ENCODE results near the gene CDC42BPA. TPM values are rescaled to one million over a fixed set of nuclear protein-coding genes. Genes with fewer than 3 reads are reported as not detected.
A peak's percentile ranks its signal among the peaks of the same experiment; 100 is the strongest.

The CDC42BPA gene
- total and polyA plus RNA-seq, 12 donors, result 7.4 to 73.8 (median 37.2) TPM

DNA sequence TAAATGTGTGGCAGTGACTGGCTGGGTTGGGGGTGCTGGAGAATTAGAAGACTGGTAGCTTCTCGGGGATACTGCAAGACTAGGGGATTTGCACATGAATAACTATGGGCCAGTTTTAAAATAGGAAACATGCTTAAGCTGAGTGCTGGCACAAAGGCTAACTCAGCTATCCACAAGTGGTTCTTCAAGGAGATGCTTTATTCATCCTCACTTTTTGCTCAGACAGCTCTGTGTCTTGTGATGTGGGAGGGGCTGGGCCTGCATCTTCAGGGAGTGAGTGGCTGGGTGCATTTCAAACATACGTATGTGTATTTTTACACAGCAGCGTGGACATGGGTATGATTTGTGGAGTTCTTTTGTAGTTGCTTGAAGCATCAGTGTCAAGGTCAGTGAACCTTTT, 375.9 kb downstream of the CDC42BPA start:
- Histone ChIP-seq H3K4me1 (replicated peaks in 1 of 2) (peaks cover 61 to 81% of the 10 kb centered on the region in 2 donors), H3K27me3 (no peaks in the 10 kb centered on the region), H3K27ac (peak overlapping the region; percentile 38 to 84 (median 81)), H3K9me3 (replicated peaks in 1 of 3) (no peaks in the 10 kb centered on the region), H3K36me3 (replicated peaks in 1 of 2) (no peaks in the 10 kb centered on the region), H3K4me3 (peak overlapping the region in 3 of 4 donors; percentile 14 to 87 (median 67))
- TF ChIP-seq POLR2A (IDR thresholded peaks at IDR 0.05), result peak in 1 of 2 donors; percentile 8
- TF ChIP-seq, protein P1, sequence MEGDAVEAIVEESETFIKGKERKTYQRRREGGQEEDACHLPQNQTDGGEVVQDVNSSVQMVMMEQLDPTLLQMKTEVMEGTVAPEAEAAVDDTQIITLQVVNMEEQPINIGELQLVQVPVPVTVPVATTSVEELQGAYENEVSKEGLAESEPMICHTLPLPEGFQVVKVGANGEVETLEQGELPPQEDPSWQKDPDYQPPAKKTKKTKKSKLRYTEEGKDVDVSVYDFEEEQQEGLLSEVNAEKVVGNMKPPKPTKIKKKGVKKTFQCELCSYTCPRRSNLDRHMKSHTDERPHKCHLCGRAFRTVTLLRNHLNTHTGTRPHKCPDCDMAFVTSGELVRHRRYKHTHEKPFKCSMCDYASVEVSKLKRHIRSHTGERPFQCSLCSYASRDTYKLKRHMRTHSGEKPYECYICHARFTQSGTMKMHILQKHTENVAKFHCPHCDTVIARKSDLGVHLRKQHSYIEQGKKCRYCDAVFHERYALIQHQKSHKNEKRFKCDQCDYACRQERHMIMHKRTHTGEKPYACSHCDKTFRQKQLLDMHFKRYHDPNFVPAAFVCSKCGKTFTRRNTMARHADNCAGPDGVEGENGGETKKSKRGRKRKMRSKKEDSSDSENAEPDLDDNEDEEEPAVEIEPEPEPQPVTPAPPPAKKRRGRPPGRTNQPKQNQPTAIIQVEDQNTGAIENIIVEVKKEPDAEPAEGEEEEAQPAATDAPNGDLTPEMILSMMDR (IDR thresholded peaks at IDR 0.05), result no peak
- intact Hi-C loops (cut with DNase I), result no loop called here
- peak in 2 of 7 donors; percentile 19 to 26 for DNase-seq
- 37 to 59% (median 44%) methylated on average over 3 of the region's 3 CpGs for WGBS, 4 donors

DNA sequence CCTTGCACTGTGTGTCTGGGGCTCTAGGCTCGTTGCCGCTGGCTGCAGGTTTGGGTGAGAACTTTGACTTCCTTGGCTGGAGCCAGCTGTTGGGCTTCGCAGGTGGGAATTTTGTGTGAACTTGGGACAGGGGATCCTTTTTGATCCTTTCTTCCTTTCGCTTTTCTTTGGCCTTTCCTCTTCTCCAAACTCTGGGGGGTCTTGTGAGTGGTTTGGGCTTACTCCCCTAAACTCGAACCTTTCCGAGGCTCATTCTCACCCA, 377.6 kb downstream of the CDC42BPA start:
- H3K4me1 ChIP-seq (replicated peaks in 1 of 2), result peaks cover 50 to 64% of the 10 kb centered on the region in 2 donors
- H3K27ac ChIP-seq, result peak overlapping the region in 4 of 5 donors; percentile 66 to 98 (median 83)
- WGBS, 4 donors, result 21 to 27% (median 23%) methylated on average over 6 of the region's 6 CpGs
- intact Hi-C loops (cut with DNase I), result no loop called here
- DNase-seq, result peak in 1 of 7 donors; percentile 13
- no peaks in the 10 kb centered on the region for H3K9me3 ChIP-seq (replicated peaks in 1 of 3)
- peak overlapping the region; percentile 67 to 88 (median 82) for H3K4me3 ChIP-seq
- H3K27me3 ChIP-seq, result no peaks in the 10 kb centered on the region
- no peaks in the 10 kb centered on the region for H3K36me3 ChIP-seq (replicated peaks in 1 of 2)
- TF ChIP-seq, protein P1 (IDR thresholded peaks at IDR 0.05), result no peak
- TF ChIP-seq POLR2A (IDR thresholded peaks at IDR 0.05), result no peak

DNA sequence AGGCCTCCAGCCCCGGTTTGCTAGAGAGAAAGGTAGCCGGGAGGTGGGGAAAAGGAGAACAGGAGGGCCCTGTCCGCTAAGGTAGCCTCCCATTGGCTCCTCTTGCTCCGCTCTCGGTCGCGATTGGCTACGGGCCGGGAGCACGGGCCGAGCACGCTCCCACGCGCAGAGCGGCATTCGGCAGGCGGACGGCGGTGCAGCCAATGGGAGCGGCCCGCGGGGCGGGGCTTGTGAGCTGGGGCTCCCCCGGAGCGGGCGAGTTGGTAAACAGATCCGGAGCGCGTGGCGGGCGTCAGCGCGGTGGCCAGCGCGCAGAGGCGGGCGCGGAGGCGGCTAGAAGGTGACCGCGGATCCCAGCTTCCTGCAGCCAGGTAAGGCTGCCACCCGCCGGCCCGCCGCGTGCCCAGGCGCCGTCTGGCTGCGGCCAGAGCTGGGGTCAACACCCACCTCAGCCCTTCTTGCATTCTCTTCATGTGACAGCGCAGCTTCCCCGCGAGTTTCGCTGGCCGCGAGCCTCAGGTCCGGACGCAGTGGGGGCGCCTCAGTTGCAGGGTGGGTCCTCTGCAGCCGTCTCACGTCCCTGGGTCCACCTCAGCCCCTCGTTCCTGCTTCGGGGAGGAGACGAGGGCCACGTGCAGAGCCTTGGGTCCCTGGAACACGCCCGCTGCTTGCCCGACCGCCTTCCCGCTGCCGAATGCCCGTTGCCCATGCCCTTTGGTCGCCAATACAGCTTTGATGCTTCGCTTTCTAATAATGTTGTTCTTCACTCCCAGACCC, 378.1 kb downstream of the CDC42BPA start, which contains the start of gene COQ8A:
Gene COQ8A (plus strand): TSS at position 266 of the 777 bp plus-strand sequence. CDS start 21,092 bp downstream, outside the sequence.
- H3K27me3 ChIP-seq, result no peaks in the 10 kb centered on the region
- no peaks in the 10 kb centered on the region for H3K36me3 ChIP-seq (replicated peaks in 1 of 2)
- 0 to 3% (median 0%) methylated on average over 7 to 73 of the region's 73 CpGs for WGBS, 4 donors
- DNase-seq, result peak; percentile 99 to 100 (median 99)
- TF ChIP-seq, protein P1 (IDR thresholded peaks at IDR 0.05), result no peak
- peak; percentile 25 to 84 for TF ChIP-seq POLR2A (IDR thresholded peaks at IDR 0.05)
- intact Hi-C loops (cut with DNase I), result no loop called here
- peak within 1 kb of the TSS; percentile 85 to 98 (median 97) for H3K27ac ChIP-seq
- peaks cover 0 to under 1% (median 0%) of the 10 kb centered on the region in 3 donors for H3K9me3 ChIP-seq (replicated peaks in 1 of 3)
- H3K4me1 ChIP-seq (replicated peaks in 1 of 2), result peaks cover 45 to 59% of the 10 kb centered on the region in 2 donors
- peak within 1 kb of the TSS; percentile 67 to 88 (median 82) for H3K4me3 ChIP-seq

Small RNA genes lying within 50 kb of the gene (small RNA-seq; reads per million reads assigned to genes)
- 0 reads per million in 2 donors for gene AL353689.1

Other genes with a start within 250 kb of the CDC42BPA start
- gene ZNF678, start 245.1 kb upstream of the CDC42BPA start, total RNA-seq, result 10 to 100 TPM in 2 of 9 donors, 1 to 10 TPM in 7; 4.2 to 14.0 (median 5.5) TPM
- 1 to 10 TPM in 2 of 3 donors, under 1 TPM in 1; 0.81 to 5.5 (median 1.9) TPM for gene ZNF678, start 245.1 kb upstream of the CDC42BPA start, polyA plus RNA-seq